HG03439 (cell line): ENCODE data around the gene SCARF2.

Source experiments
- ATAC-seq: cut with Tn5 transposase; IDR thresholded peaks from one replicate; pipeline ENCODE4 v1.9.1; 2021; ENCODE audit warnings: mild to moderate bottlenecking, moderate library complexity; ENCODE audit not compliant: unreplicated experiment

The SCARF2 gene

DNA sequence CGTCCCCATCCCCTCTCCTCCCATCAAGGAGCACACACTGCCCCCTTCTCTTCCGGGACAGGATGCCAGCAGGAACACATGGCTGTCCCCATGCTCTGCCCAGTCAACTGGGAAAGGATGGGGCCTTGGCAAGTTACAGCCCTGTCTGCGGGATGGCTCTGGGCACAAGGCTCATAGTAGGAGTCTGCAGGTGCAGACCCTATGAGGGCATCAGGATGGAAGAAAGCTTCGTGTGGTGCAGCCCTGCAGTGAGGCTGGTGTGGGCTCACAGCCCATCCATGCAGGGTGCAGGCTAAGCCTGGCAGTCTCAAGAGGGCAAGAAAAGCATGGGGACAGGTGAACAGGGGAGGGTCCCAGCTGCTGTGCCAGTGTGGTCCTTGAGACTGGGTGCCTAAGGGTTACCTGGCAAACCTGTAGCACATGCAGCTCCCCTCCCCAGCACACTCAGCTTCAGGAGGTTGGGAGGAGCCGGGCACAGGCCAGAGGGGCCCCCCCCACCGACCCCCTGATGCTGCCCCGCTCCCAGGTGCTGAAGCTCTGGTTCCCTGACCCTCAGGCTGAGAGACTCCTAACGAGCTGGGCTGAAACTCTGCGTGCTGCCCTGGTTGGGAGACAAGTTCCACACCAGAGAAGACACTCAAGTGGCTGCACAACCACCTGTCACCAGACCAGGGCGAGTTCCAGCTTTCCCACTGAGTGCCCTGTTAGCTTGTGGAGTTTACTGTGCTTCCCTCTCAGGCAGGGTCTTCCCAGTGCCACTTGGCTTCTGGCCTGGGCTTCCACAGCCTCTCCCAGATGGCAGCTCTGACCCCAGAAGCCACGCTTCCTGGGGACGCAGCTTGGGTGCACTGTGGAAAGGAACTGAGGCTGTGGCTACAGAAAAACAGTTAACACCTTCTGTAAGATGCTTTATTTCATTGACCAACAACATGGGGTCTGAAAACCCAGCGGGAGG is 3.3 kb upstream of the SCARF2 start:
- no peak for ATAC-seq

DNA sequence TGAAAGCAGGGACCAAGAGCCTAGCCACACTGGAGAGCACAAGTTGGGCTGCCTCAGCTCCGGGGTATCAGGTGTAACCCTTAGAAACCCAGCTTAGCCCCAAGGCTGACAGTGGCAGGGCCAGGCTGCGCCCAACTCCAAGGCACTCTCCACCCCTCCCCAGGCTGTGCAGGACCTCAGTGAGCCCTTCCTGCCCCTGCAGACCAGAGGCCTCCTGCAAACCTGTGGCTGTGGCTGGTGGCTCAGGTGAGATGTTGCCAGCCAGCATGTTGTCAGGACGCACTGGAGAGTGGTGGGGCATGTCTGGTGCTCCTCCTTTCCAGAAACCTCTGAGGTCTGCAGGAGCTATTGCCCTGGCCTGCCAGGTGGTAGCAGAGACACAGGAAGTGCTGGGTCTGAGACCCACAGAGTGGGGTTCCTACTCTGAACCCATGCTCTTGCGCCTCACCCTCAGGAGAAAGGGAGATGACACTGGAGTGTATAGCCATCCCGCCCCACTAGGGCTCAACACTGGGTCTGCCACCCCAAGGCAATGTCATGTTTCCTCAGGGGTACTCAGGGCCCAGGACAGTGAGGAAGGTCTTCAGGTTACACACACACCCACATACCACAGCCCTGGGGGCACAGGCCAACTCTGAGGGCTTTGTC is 2.4 kb upstream of the SCARF2 start:
- no peak for ATAC-seq

DNA sequence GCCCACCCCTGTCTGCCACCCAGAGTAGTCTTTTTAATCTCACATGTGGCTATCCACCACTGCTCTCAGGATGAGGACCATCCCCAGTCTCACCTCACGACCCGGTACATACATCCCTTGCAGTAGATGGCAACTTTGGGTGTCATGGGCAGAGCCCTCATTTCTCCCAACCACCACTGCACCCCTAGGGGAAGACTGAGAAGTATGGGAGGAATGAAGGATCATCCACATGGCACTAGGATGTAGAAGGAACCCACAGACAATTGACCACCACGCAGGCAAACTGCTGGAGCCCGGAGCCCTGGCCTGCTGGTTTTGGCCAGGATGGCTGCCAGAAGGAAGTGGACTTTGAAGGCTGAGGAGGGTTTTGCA is 1.9 kb upstream of the SCARF2 start:
- no peak for ATAC-seq

DNA sequence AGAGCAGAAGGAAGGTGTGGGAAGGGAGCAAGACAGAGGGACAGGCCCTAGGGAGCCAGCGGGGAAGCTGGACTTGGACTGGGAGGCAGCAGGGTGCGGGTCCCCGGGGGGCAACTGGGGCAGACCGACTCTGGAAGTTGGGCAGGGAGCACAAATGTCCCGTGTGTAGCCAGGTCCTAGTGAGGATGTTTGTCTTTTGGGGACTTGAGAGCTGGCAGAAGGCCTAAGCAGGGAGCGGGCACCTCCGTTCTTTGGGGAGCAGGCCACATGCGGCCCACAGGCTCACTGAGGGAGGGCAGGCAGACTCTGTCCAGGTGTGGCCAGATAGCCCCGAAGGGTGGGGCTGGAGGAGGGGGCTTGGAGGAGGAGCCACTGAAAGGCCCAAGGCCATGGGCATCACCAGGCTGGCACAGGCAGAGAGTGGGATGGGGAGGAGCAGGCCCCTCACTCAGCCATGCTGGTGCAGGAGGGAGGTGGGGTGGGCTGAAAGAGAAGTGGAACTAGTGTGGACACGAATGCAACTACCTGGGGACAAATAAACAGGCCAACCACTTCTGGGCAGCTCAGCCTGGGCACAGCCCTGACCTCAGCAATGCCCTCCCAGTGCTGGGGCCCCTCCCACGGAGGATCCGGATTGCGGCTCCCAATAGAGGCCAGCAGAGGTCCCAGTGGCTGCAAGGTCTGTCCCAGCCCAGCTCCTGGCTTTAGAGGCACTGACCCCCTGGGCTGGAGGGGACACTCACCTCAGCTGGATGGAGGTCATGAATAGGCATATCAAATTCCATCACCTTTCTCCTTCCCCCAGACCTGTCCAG is 1.3 kb upstream of the SCARF2 start:
- ATAC-seq = no peak

DNA sequence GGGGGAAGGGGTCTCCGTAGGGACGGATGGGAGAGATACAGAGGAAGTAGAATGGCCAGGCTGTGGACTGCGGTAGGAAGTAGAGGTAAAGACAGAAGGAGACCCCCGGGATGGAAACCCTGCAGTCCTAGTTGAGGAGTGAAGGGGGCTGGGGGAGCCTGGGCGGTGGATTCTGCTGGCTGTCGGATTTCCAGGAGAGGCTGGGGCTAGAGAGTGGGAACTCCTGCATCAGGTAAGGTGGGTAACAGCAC is 727 bp upstream of the SCARF2 start:
- ATAC-seq = no peak

DNA sequence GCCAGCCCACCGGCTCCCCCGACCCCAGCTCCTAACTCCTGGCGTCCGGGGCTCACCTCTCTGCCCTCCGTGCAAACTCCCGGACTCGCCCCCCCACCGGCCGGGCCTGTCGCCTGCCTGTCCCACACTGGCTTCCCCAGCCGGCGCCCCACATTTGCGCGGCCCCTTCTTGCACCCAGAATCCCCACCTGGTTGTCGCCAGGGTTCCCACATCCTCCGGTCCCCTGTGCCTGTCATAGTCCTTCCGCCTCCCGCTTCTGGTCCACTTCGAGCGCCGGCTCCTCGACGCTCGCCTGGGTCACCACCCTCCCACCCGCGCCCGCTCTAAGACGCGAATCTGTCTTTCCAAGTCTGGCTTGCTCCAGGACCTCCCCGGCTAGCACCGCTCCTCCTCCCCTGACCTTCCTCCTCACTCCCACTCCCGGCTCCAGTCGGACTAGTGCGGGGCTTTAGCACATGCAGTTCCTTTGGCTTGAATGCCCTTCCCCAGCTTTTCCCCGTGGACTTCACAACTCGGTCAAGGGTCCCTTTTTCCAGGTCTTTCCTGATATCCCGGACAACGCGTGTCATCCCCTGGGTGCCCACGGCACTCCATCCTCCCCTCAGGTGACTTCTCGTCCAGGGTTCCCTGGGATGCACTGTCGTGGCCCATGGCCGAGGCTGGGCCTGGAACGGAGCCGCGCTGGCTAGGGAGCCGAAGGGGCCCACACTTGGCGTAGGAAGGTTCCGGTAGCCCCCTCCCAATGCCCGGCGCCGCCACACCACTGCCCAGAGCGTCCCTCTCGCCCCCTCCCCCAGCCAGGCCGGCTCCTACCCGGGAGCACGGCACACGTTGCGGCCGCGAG is 635 bp downstream of the SCARF2 start:
- ATAC-seq = no peak

DNA sequence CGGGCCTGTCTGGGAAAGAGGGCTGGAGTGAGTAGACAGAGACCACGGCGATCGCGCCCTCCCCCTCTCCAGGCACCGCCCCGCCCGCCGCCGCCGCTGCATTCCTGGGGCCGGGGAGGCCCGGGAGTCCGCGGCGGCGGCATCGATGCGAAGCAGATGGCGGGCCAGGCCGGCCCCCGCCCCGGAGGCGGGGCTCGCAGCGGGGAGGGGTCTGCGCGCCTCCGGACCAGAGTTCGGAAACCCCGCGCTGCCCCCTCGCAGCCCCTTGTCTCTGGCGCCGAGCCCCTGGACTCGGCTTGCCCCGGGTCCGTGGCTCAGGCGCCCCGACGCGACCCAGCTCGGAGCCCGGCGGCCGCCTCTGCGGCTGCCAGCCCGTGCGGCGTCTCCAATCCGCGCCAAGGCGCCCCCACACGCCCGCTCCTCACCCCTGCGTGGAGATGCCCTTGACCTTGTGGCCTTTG is 1.3 kb downstream of the SCARF2 start:
- ATAC-seq = no peak

DNA sequence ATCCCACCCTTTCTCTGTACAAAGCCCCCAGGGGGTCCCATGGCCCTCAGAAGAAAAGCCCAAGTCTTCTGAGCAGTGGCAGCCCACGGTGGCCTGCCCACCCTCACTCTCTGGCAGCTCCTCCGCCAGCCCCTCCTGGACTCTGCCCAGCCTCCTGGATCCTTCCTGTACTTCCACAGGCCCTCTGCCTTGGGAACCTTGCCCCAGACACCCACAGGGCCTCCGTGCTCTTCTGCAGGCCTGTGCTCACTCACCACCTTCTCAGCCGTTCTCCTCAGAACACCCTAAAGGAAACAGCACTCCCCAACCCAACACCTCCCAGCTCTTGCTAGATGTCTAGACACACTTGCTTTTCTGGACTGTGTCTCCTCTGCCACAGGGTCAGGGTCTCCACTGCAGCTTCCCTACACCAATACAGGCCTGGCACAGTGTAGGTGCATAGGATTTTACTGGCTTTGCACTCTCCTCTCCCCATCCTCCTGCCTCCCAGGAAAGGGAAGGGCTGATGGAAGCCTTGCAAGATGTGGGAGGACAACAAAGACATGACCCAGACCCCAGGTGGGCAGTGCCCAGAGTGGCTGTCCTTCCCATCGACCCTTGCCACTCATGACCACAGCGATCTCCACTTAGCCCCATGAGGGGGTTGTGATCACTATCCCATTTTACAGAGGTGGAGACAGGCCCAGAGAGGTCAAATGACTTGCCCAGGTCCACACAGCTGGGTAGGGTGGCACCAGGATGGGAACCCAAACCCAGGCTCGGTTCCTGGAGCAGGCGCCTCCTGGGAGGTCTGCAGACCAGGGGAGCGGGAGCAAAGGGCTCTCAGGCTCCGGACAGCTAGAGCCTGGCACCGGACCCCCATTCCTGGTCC is 2.0 kb downstream of the SCARF2 start:
- no peak for ATAC-seq

DNA sequence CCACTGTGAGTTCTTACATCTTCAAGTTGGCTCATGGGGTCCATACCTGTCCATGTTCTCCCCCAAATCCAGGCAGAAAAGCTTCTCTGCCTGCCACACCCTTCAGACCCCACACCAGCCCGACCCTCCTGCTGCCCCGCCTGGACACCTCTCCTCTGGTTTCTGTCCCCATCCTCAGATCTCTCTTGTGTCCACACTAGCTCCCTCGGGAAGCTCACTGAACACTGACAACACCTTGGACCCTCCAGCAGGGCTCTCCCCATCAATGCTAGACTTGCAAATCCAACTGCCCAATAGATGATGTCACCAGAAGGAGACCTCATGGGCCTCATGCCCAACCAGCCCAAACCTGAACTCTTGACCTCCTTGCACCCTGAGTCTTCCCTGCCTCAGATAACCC is 2.9 kb downstream of the SCARF2 start:
- ATAC-seq = no peak

DNA sequence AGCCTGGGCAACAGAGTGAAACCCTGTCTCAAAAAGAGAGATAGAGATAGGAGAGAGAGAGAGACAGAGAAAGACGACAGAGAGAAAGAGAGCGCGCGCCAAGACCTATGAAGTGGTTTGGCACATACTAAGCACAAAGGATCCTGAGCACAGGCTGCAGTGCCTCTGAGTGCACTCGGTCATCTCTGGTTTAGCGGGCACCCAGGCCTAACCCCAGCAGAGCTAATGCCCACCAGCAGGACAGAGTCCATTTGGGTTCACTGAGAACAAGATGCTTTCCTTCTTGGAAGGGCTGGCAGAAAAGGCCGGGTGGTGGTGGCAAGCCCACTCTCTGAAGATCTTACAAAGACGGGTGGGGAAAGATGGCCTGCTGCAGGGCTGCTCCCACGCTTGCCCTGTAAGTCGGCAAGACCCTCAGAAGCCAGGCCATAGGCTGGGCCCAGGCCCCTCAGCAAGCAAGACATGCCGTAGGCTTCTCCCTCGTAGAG is 3.3 kb downstream of the SCARF2 start:
- no peak for ATAC-seq

DNA sequence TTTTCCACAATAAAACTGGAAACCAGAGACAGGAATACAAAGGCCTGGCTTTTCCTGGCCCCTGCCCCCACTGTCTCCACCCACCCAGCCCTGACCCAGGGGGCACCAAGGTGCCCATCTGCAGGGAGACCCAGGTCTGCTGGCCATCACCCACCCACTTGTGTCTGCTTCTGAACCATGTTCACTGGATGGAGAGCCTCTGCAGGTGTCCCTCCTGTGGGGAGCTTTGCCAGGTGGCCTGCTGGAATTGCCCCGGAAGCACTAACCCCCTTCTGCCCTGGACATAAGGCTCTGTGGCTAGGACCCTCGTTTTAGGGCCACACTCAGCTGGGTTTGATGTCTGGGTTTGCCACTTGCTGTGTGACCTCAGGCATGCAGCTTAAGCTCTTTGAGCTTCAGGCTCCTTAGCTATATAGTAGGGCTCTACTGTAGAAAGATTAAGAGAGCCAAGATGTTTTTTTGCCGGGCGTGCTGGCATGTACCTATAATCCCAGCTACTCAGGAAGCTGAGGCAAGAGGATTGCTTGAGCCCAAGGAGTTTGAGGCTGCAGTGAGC is 3.9 kb downstream of the SCARF2 start:
- ATAC-seq = no peak

DNA sequence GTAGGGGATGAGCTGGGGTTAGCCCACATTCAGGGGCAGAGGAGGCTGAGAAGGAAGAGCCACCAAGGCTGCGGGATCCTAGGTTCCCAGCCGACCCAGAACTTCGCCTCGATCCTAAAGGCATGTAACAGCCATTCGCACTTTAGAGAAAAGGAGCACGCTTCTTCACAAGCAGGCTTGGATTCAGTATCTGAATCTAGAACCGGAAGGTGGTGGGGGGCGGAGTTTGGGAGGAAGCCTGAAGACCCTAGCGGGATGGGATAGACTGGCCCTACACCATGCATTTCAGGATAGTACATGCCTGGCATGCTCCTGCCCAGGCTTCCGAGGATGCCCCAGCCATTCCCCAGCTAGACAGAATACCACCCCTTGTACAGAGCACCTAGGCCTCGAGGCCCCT is 4.4 kb downstream of the SCARF2 start:
- ATAC-seq = no peak

DNA sequence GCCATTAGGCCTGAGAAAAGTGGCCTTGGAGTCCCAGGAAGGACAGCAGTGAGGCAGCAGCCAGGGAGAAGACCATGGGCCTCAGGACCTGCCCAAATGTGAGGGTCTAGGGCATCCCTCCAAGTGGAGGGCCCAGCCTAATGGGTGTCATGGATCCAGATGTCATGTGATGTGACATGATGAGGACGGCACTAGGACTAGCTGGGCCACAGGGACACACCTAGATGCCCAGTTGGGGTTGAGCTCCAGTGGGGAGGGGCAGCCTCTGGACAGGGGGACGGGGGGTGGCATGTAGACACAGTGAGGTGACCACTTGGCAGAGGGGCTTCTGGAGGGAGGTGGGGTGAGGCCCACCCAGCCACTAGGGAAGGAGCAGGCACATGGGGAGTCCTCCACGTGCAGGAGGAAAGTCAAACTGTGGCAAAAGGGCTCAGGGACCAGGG is 5.4 kb downstream of the SCARF2 start:
- ATAC-seq = no peak

DNA sequence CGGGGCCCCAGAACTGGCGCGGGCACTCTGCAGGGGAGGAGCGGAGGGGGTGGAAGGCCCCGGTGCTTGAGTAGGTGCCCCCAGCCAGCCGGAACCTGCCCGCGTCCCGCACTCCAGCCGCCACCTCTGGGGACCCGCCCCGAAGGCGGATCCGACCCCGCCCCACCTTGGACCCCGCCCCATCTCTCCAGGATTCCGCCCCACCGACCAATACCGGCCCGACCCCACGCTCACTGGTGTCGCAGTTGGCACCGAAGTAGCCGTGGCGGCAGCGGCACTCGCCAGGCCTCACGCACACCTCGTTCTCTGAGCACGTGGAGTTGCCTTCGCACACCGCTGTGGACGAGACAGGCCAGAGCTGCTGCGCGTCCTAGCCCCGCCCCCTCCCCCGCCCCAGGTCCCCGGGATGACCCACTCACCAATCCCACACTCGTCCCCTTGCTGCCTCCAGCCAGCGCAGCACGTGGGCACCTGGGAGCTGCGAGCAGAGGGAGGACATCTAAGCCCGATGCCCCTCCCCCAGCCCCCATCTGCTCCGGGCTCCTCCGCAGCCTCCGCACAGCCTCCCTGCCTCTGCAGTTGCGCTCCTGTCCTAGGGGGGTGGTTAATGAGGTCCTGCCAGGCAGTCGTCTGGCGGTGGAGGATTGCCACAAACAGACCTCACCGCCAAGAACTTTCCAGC is 6.0 kb downstream of the SCARF2 start:
- ATAC-seq = no peak

DNA sequence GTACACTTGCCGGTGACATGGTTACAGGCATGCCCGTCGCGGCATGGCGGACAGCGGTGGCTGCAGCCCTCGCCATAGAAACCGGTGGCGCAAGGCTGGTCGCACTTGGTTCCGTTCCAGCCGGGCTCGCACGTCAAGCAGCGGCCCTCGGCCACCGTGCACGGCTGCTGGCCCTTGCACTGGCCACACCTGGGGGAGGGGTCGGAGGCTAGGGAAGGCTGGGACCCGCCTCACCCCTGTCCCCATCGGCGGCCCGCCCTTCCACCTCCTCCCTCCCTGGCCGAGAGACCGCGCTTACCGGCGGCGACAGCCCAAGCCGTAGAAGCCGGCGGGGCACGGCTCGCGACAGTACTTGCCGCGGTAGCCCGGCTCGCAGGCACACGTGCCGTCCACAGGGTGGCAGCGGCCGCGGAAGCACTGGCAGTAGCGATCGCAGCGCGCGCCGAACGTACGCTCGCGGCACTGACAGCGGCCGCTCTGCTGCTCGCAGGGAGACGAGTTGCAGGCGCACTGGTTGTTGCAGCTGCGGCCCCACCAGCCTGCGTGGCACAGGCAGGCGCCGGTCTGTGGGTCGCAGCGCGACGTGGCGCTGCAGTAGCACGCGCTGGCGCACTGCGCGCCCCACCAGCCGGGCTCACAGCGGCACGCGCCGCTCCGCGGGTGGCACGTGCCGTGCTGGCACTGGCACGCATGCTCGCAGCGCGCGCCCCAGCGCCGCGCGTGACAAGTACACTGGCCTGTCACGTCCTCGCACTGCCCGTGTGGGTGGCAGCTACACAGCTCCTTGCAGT is 6.7 kb downstream of the SCARF2 start:
- no peak for ATAC-seq

DNA sequence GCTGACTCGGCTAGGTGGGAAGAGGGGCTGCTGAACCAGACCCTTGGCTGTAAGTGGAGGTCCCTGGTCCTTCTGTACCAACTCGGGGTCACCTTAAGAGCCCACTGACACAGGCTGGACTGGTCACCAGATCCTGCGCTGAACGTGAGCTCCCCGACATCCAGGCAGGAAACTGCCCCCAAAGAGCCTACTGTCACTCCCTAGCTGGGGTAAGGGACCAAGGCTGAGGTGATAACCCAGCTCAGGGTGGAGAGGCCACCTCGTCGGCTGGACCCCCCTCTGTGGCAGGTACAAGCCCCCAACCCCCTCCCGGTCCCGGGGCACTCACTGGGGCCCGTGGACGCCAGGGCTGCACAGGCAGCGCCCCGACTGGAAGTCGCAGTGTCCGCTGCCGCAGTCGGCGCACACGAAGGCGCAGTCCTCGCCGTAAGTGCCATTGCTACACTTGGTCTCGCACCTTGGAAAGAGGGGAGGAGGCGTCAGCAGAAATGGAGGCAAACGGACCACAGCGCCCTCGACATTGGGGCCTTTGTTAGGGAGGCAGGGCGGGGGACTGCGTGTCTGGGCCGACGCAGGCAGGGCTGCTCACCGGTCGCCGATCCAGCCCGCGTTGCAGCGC is 7.4 kb downstream of the SCARF2 start:
- no peak for ATAC-seq

DNA sequence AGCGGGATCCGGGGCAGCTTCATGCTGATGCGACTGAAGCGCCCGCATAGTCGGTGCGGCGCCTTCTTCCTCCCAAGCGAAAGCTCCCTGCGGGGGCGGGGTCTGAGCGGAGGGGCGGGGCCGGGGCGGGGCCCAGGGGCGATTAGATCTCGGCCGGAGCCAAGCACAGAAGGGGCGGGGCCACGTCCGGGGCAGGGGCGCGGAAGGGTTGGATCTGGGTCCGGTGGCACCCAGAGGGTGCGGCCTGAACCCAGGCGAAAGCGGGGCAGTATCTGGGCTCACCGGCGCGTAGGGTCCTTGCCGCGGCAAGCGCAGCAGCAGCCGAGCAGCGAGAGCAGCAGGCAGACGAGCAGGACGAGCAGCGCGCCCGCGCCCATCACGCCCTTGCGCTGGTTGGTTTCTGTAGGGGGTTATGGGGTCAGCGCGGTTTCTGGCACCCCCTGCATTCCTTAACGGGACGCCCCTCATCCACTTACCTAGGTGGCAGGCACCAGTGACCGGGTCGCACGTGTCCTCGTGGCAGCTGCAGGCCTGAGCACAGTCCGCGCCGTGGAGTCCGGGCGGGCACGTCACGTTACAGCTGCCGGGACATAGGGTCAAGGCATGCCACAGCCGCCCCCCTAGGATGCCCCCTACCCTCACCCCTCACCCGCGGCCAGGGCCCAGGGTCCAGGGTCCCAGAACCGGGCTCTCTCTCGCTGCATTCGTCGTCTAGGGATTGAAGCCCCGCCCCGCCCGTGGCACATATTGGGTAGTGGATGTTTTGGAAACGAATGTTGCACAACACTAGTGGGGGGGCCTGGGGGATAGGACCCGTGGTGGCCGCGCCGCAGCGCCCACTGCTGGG is 8.1 kb downstream of the SCARF2 start:
- ATAC-seq = no peak
